Activated T-helper 17 cell treated with anti-CD3 and anti-CD28 coated beads, Interleukin-2, amount 50 U/mL, for 72 hours (primary cell): ENCODE measurements around the gene NDUFB3. TPM values are rescaled to one million over a fixed set of nuclear protein-coding genes. Genes with fewer than 3 reads are reported as not detected.
"Not testable (repeated sequence)": the region's sequence is repeated elsewhere in the genome, so short reads cannot be mapped to it uniquely, and the experiment has no call there.

Experiments used
- ATAC-seq: fragments of 150-1000 bp; cut with Tn5 transposase; replicated peaks from 2 replicates; pipeline ENCODE4 v1.10.0; 2021; ENCODE audit warnings: mild to moderate bottlenecking, moderate library complexity
- H3K27ac Mint-ChIP-seq: one replicate; pipeline ENCODE4 v1.8.0; 2022; ENCODE audit warnings: mixed read lengths
- H3K27me3 Mint-ChIP-seq: one replicate; pipeline ENCODE4 v1.8.0; 2022; ENCODE audit warnings: mixed read lengths
- H3K36me3 Mint-ChIP-seq: one replicate; pipeline ENCODE4 v1.8.0; 2022; ENCODE audit warnings: low read depth, mild to moderate bottlenecking, mixed read lengths
- H3K4me1 Mint-ChIP-seq: one replicate; pipeline ENCODE4 v1.8.0; 2022; ENCODE audit warnings: mixed read lengths
- H3K4me3 Mint-ChIP-seq: one replicate; pipeline ENCODE4 v1.8.0; 2022; ENCODE audit warnings: mild to moderate bottlenecking, mixed read lengths
- H3K9me3 Mint-ChIP-seq: one replicate; pipeline ENCODE4 v1.8.0; 2022; ENCODE audit warnings: mixed read lengths
- total RNA-seq, 2 donors: library from RNA; stranded (reverse); gene quantifications; one replicate each; pipeline ENCODE4 v1.2.3, GENCODE V29; 2022

Gene NDUFB3
- total RNA-seq, 2 donors from 2014 or later, result 68.7 to 99.3 TPM

DNA sequence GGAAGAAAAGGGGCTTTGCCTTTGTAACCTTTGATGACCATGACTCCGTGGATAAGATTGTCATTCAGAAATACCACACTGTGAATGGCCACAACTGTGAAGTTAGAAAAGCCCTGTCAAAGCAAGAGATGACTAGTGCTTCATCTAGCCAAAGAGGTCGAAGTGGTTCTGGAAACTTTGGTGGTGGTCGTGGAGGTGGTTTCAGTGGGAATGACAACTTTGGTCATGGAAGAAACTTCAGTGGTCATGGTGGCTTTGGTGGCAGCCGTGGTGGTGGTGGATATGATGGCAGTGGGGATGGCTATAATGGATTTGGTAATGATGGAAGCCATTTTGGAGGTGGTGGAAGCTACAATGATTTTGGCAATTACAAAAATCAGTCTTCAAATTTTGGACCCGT lies 8.3 kb upstream of the NDUFB3 start:
- Mint-ChIP-seq H3K36me3 (peaks cover 37% of the 10 kb centered on the region), H3K4me3 (peak overlapping the region; percentile 53), H3K27ac (peak overlapping the region; percentile 91), H3K4me1 (peaks cover 28% of the 10 kb centered on the region)
- H3K9me3 Mint-ChIP-seq, H3K27me3 Mint-ChIP-seq, ATAC-seq: not testable (repeated sequence)

DNA sequence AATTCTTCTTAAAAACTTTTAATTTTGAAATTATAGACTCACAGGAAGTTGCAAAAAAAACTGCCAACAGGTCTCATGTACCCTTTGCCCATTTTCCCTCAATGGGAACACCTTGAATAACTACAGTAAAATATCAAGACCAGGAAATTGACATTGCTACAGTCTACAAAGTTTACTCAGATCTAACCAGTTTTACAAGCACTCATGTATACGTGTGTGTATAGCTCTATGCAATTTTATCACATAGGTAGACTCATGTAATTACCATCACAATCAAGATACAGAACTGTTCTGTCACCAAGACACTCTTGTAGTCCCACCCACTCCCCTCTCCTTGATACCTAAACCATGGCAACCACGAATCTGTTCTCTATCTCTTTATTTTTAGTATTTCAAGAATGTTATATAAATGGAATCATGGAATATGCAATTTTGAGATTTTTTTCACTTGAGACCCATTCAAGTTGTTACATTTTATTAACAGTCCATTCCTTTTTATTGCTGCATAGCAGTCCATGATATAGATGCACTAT lies 6.9 kb upstream of the NDUFB3 start:
- Mint-ChIP-seq H3K9me3 (no peaks in the 10 kb centered on the region), H3K27me3 (no peaks in the 10 kb centered on the region), H3K4me3 (peak overlapping the region; percentile 16), H3K36me3 (peaks cover 31% of the 10 kb centered on the region), H3K4me1 (peaks cover 35% of the 10 kb centered on the region), H3K27ac (peak overlapping the region; percentile 39)
- ATAC-seq, result no peak

DNA sequence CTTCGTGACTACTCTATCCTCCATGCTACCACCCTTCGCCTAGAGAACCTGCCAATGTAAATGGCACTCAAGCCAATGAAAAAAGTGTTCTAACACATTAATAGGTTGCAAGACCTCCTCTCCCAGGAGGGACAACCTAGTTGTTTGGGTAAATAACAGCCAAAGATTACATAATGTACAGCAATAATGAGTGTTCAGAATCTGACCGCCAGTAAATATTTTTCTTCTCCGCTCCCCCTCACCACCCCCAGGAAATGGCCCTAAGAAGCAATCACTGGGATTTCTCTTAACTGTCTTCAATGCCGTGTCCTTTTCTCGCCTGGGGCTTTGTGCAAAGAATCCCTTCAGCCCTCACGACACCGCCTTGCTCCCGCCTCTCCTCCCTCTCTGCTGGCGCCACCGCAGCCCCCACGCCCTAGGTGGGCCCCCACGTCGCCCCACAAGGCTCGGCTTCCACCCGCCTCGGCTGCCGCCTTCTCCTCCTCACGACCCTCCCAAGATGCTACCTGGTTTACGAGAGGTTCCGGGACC lies 788 bp upstream of the NDUFB3 start:
- peak overlapping the region; percentile 95 for H3K27ac Mint-ChIP-seq
- H3K36me3 Mint-ChIP-seq, result peaks cover 15% of the 10 kb centered on the region
- H3K4me3 Mint-ChIP-seq, result peak overlapping the region; percentile 94
- H3K27me3 Mint-ChIP-seq, result no peaks in the 10 kb centered on the region
- peak; percentile 5 for ATAC-seq
- no peaks in the 10 kb centered on the region for H3K9me3 Mint-ChIP-seq
- peaks cover 31% of the 10 kb centered on the region for H3K4me1 Mint-ChIP-seq

DNA sequence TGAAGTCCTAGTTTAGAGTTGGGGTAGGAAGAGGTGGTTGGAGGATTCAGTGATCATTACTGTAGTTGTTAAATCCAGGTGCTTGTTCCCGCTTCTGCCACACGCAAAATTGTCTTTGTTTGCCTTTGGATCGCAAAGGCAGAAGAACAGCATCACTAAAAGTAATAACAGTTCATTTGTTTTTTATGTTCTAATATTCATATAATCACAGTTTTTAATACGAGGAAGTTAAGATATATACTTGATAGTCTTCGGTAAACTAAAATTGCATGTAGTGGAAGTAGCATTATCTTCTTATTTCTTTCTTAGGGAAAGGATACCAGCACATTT lies 365 bp downstream of the NDUFB3 start:
- H3K36me3 Mint-ChIP-seq, result peaks cover 15% of the 10 kb centered on the region
- peak; percentile 1 for ATAC-seq
- H3K27me3 Mint-ChIP-seq, result no peaks in the 10 kb centered on the region
- H3K4me1 Mint-ChIP-seq, result peaks cover 31% of the 10 kb centered on the region
- no peaks in the 10 kb centered on the region for H3K9me3 Mint-ChIP-seq
- peak overlapping the region; percentile 95 for H3K27ac Mint-ChIP-seq
- H3K4me3 Mint-ChIP-seq, result peak overlapping the region; percentile 94

DNA sequence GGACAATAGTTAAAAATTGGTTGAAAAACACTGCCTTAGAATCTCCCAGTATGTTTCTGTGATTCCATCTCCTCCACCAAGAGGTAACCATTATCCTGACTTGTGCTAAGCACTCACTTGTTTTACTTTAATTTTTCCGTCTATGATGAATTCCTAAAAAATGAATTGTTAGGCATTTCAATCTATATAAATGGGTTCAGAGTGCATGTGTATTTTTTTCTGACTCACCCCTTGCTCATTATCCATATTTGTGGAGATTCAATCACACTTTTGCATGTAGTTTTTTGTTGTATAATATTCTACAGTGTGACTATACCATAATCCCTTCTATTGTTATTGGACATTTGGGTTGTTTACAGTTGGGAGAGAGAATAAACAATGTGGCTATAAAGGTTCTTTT lies 1.3 kb downstream of the NDUFB3 start:
- H3K27ac Mint-ChIP-seq, result peak overlapping the region; percentile 68
- peaks cover 31% of the 10 kb centered on the region for H3K4me1 Mint-ChIP-seq

DNA sequence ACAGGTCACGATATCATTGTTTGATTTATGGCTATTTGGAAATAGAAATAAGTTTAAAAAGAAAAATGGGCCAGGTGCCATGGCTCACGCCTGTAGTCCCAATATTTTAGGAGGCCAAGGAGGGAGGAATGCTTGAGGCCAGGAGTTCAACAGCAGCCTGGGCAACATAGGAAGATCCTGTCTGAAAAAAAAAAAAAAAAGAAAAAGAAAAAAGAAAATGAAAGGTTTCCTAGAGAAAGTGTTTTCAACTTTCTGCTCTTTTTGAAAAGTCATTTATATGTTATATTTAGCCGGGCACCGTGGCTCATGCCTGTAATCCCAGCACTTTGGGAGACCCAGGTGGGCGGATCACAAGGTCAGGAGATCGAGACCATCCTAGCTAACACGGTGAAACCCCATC lies 3.2 kb downstream of the NDUFB3 start:
- no peak for ATAC-seq
- no peaks in the 10 kb centered on the region for H3K9me3 Mint-ChIP-seq
- no peaks in the 10 kb centered on the region for H3K27me3 Mint-ChIP-seq
- H3K4me1 Mint-ChIP-seq, result peaks cover 16% of the 10 kb centered on the region
- no peak overlapping the region for H3K4me3 Mint-ChIP-seq
- H3K36me3 Mint-ChIP-seq, result peaks cover 22% of the 10 kb centered on the region
- peak overlapping the region; percentile 13 for H3K27ac Mint-ChIP-seq

More for the DNA sequence above, 1.3 kb downstream of the NDUFB3 start:
- Mint-ChIP-seq H3K36me3 (peaks cover 15% of the 10 kb centered on the region), H3K27me3 (no peaks in the 10 kb centered on the region), H3K4me3 (peak overlapping the region; percentile 94), H3K9me3 (no peaks in the 10 kb centered on the region)
- ATAC-seq, result no peak

DNA sequence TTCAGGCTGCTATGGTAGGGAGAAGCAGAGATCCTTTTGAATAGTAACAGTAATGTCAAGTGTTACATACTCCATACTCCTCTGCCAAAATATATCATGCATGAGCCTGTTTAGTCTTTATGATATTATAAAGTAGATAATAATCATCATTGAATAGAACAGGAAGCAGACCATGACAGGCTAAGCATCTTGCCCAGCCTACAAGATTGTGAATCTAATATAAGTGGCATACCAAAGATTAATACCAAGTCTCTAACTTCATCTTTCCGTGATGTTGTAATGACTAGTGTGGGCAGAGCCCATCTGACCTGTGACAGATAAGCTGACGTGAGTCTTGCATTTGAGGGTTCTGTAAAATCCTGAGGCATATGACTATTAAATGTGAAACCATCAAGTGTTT lies 13.1 kb downstream of the NDUFB3 start:
- peak overlapping the region; percentile 68 for H3K27ac Mint-ChIP-seq
- H3K4me3 Mint-ChIP-seq, result no peak overlapping the region
- no peaks in the 10 kb centered on the region for H3K4me1 Mint-ChIP-seq
- ATAC-seq, result no peak
- no peaks in the 10 kb centered on the region for H3K9me3 Mint-ChIP-seq
- H3K36me3 Mint-ChIP-seq, result peaks cover 84% of the 10 kb centered on the region
- H3K27me3 Mint-ChIP-seq, result no peaks in the 10 kb centered on the region

DNA sequence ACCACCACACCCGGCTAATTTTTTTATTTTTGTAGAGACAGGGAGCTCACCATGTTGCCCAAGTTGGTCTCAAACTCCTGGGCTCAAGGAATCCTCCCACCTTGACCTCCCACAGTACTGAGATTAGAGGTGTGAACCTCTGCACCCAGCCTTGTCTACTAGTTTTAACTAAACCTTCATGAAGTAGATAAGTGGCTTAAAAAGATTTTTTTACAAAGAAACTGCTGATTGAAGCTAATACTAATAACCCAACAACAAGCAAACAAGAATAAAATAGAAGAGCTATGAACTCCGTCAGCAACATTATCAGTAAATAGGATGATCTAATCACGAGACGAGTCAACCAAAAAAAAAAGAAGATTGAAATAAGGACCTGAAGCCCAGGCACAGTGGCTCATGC lies 18.8 kb downstream of the NDUFB3 start:
- Mint-ChIP-seq H3K36me3 (peaks cover 35% of the 10 kb centered on the region), H3K9me3 (no peaks in the 10 kb centered on the region), H3K4me1 (no peaks in the 10 kb centered on the region), H3K4me3 (no peak overlapping the region), H3K27ac (no peak overlapping the region), H3K27me3 (no peaks in the 10 kb centered on the region)
- ATAC-seq, result no peak

DNA sequence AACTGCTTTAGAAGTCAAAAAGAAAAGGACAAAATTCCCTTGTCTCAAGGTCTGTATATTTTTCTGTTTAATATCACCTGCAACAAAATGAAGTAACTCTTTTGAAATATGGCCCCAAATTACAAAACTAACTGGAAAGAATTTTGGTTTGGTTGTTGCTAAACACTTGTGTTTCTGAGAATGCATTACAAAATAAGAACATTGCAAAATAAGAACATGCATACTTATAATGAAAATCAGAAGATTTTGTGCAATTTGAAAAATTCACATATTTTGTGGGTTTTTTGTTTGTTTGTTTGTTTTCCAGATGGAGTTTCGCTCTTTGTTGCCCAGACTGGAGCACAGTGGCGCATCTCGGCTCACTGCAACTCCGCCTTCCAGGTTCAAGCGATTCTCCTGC lies 21.8 kb downstream of the NDUFB3 start:
- Mint-ChIP-seq H3K36me3 (peaks cover 7% of the 10 kb centered on the region), H3K9me3 (no peaks in the 10 kb centered on the region), H3K4me3 (no peak overlapping the region), H3K27me3 (no peaks in the 10 kb centered on the region), H3K27ac (no peak overlapping the region), H3K4me1 (no peaks in the 10 kb centered on the region)
- no peak for ATAC-seq

DNA sequence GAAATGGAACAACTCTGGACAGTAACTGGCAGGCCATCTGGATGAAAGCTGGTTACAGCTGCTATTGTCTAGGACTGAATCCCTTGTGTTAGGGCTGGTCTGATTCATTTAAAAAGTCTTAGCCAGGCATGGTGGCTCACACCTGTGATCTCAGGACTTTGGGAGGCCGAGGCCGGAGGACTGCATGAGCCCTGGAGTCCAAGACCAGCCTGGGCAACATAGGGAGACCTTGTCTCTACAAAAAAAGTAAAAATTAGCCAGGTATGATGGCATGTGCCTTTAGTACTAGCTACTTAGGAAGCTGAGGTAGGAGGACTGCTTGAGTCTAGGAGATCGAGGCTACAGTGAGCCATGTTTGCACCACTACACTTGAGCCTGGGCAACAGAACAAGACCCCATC lies 28.7 kb downstream of the NDUFB3 start:
- H3K9me3 Mint-ChIP-seq, result no peaks in the 10 kb centered on the region
- H3K4me3 Mint-ChIP-seq, result no peak overlapping the region
- no peaks in the 10 kb centered on the region for H3K36me3 Mint-ChIP-seq
- no peak overlapping the region for H3K27ac Mint-ChIP-seq
- ATAC-seq, result no peak
- H3K27me3 Mint-ChIP-seq, result no peaks in the 10 kb centered on the region
- H3K4me1 Mint-ChIP-seq, result no peaks in the 10 kb centered on the region

DNA sequence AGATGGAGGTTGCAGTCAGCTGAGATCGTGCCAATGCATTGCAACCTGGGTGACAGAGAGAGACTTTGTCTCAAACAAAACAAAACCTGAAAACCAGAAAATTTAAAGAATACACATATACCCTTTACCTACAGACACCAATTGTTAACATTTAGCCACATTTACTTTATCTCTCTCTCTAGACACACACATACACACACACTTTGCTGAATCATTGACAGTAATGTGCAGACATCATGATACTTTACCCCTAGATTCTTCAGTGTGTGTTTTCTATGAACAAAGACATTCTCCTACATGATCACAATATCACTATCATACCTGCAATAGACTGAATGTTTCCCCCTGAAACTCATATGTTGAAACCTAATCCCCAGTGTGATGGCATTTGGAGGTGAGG lies 34.0 kb downstream of the NDUFB3 start:
- Mint-ChIP-seq H3K9me3 (peaks cover 3% of the 10 kb centered on the region), H3K4me3 (no peak overlapping the region), H3K27me3 (no peaks in the 10 kb centered on the region), H3K4me1 (peaks cover 4% of the 10 kb centered on the region), H3K36me3 (no peaks in the 10 kb centered on the region), H3K27ac (no peak overlapping the region)
- no peak for ATAC-seq

DNA sequence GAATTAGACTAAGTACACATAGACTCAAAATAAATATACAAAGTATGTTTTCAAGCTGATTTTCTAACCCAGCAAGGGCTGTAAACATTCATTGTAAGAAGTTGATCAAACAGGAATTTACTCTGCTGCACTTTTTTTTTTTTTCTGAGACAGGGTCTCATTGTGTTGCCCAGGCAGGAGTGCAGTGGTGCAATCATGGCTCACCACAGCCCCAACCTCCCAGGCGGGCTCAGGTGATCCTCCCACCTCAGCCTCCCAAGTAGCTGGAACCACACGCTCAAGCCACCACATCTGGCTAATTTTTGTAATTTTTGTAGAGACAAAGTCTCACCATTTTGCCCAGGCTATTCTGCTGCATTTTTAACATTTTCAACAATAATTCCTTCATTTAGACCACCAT lies 35.8 kb downstream of the NDUFB3 start:
- peaks cover 3% of the 10 kb centered on the region for H3K9me3 Mint-ChIP-seq
- H3K4me3 Mint-ChIP-seq, result no peak overlapping the region
- no peak for ATAC-seq
- peaks cover 4% of the 10 kb centered on the region for H3K4me1 Mint-ChIP-seq
- H3K27me3 Mint-ChIP-seq, result no peaks in the 10 kb centered on the region
- H3K27ac Mint-ChIP-seq, result no peak overlapping the region
- H3K36me3 Mint-ChIP-seq, result no peaks in the 10 kb centered on the region

DNA sequence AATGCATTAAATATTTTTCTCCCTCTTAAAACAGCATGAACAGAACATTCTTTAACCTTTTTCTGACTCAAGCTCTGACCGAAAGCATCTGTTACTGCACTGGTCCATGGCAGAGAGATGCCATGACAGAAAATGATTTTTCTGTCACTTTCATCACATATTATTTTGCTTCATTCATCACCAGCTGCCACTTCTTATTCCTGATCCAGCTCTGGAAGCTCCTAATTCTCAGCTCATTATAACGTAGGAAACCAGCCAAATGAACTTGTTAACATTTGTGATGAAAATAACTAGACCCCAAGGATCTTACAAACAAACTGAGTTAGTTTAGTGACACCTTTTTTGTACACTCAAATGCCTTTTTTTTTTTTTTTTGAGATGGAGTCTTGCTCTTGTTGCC lies 36.5 kb downstream of the NDUFB3 start:
- no peak overlapping the region for H3K4me3 Mint-ChIP-seq
- peaks cover 4% of the 10 kb centered on the region for H3K4me1 Mint-ChIP-seq
- H3K27ac Mint-ChIP-seq, result no peak overlapping the region

DNA sequence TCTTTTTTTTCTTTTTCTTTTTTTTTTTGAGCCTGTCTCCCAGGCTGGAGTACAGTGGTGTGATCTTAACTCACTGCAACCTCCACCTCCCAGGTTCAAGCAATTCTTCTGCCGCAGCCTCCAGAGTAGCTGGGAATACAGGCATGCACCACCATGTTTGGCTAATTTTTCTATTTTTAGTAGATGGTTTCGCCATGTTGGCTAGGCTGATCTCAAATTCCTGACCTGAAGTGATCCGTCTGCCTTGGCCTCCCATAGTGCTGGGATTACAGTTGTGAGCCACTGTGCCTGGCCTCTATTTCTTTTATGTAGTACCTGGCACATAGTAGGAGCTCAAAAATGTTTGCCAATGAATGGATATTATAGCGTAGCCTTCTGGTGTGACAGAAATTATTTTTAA lies 37.4 kb downstream of the NDUFB3 start:
- Mint-ChIP-seq H3K4me1 (peaks cover 4% of the 10 kb centered on the region), H3K27ac (no peak overlapping the region), H3K4me3 (no peak overlapping the region), H3K36me3 (no peaks in the 10 kb centered on the region), H3K27me3 (no peaks in the 10 kb centered on the region), H3K9me3 (peaks cover 3% of the 10 kb centered on the region)
- no peak for ATAC-seq

More for the DNA sequence above, 36.5 kb downstream of the NDUFB3 start:
- H3K27me3 Mint-ChIP-seq, result no peaks in the 10 kb centered on the region
- peaks cover 3% of the 10 kb centered on the region for H3K9me3 Mint-ChIP-seq
- no peaks in the 10 kb centered on the region for H3K36me3 Mint-ChIP-seq
- ATAC-seq, result no peak

DNA sequence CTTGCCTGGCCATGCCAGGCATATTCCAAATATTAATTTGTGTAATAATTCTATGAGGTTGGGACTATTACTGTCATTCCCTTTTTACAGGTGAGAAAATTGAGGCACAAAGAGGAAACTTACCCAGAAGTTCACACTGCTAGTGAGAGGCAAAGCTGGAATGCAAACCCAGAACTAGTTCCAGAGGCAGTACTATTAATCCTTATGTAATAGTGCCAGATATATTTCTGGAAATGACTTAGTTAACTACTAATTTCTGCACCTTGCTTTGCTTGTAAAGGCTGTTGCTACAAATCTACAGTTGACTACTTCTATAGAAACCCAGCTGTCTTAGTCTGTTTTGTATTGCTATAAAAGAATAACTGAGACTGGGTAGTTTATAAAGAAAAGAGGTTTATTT lies 38.8 kb downstream of the NDUFB3 start:
- no peak for ATAC-seq
- Mint-ChIP-seq H3K27me3 (no peaks in the 10 kb centered on the region), H3K9me3 (peaks cover 3% of the 10 kb centered on the region), H3K4me1 (peaks cover 13% of the 10 kb centered on the region), H3K27ac (no peak overlapping the region), H3K36me3 (peaks cover 8% of the 10 kb centered on the region), H3K4me3 (no peak overlapping the region)

DNA sequence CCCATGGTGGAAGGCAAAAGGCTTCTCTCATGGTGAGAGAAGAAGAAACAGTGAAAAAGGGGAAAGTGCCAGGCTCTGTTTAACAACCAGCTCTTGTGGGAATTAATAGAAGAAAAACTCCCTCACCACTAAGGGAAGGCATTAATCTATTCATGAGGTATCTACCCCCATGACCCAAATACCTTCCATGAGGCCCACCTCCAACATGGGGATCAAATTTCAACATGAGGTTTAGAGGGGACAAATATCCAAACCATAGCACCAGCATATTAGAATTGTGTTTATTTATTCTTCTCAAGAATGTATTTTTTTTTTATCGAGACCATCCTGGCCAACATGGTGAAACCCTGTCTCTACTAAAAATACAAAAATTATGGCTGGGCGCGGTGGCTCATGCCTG lies 39.3 kb downstream of the NDUFB3 start:
- Mint-ChIP-seq H3K4me3 (no peak overlapping the region), H3K36me3 (peaks cover 12% of the 10 kb centered on the region), H3K27me3 (no peaks in the 10 kb centered on the region), H3K4me1 (peaks cover 13% of the 10 kb centered on the region), H3K27ac (no peak overlapping the region), H3K9me3 (peaks cover 3% of the 10 kb centered on the region)
- ATAC-seq, result no peak
